NCI-H774 (cell line): ENCODE measurements around the gene ARID5B.

Experiments
- DNase-seq: peaks from one replicate; lab custom pipeline; 2025; lab: John Stamatoyannopoulos, UW

ARID5B gene

DNA sequence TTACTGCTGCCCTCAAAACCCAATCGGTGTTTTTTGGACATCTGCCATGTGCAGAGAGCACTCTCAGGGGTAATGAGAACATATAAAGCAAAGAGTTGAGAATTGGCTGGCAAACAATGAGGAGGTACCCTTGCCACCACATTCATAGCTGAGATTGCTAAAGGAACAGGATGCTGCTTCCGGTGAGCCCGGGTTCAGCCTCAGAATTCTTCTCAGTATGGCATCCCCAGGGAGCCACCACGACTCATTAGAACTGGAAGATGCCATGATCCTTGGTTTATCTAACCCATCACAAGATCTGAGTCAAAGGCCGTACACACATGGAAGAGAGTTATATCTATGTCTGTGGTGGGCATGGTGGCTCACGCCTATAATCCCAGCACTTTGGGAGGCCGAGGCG, 174.4 kb downstream of the ARID5B start:
- DNase-seq = peak; percentile 39

DNA sequence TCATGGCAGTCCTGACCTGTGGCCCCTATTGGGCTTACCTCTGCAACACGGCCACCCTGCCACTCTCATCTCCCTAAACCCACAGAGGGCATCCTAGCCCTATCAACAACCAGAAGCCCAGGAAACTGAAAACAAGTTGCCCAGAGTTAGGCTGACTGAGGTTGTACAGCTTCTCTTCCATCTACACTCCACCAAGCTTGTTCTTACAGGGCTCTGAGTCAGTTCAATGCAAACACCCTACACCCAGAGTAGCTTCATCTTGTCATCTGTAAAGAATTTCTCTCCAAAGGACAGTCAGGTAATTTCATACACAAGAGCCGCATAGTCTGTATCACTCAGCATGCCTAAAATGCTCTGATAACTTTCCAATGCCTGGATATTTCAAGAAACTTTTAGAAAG, 175.4 kb downstream of the ARID5B start:
- no peak for DNase-seq

DNA sequence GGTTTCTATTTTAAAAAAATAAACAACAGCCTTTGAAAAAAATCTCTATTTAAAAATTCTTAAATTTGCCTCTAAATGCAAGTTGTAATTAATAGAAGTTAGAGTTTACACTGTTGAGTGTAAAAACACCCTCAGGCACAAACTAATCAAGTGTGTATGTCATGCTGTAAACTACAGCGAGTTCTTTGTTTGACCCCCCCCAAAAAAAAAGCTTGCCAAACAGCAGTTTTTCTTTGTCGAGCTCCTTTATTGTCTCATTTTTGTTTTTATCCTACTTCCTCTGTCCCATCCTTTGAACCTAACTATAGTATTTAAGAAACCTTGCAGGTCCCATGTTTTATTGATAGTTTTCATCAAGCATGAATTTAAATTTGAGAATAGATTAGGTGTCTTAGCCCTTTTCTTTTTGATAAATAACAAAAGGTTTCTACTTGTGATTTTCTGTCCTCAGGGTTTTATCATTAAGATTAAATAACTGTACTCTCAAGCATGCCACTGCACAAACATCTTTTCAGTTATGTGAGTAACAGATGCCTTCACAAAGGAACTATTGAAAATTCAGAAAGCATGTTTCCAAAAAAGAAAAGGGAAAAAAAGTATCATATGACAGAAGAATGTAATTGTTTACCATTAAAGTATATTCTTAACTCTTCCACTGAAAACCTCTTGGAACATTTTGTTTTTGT, 176.0 kb downstream of the ARID5B start:
- no peak for DNase-seq

DNA sequence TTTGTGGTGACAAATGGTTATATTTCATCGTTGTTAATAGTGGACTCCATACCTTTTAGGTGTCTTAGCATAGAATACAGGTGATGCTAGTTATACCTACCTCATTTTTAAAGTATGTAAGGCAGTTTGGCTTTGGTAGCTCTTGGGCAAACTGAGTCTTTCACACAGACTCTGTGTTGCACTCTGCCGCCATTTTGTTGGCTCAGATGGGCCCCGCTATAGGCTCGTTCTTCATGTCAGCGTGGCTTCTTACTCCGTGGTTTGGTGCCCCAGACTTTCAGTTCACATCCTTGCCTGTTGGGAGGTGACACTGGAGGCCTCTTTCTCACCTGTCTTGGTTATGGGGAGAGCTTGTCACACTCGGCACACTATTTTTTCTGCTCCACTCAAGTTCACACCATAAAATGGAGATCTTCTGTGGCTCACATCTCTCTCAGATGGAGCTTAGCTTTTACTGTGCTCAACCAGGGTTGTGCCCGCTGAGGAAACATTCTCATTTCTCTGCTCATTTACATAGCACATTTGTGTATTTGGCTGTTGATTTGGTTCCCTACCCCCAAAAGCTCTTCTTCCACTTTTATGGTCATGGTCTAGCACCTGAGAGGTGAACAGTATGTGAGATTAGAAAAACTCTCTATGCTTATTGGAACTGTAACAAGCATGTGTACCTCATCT, 178.5 kb downstream of the ARID5B start:
- DNase-seq = no peak

DNA sequence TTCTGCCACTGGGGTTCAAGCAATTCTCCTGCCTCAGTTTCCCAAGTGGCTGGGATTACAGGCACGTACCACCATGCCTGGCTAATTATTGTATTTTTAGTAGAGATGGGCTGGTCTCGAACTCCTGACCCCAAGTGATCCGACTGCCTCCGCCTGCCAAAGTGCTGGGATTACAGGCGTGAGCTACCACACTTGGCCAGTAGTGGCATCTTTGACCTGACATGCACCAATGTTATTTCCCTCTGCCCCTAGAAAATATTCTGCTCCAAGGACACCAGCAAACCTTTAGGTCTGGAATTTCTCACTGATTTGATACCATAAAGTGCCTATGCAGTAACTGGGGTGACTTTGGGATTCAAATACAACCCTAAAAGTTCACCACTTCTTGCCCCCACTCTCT, 179.4 kb downstream of the ARID5B start:
- DNase-seq = no peak

DNA sequence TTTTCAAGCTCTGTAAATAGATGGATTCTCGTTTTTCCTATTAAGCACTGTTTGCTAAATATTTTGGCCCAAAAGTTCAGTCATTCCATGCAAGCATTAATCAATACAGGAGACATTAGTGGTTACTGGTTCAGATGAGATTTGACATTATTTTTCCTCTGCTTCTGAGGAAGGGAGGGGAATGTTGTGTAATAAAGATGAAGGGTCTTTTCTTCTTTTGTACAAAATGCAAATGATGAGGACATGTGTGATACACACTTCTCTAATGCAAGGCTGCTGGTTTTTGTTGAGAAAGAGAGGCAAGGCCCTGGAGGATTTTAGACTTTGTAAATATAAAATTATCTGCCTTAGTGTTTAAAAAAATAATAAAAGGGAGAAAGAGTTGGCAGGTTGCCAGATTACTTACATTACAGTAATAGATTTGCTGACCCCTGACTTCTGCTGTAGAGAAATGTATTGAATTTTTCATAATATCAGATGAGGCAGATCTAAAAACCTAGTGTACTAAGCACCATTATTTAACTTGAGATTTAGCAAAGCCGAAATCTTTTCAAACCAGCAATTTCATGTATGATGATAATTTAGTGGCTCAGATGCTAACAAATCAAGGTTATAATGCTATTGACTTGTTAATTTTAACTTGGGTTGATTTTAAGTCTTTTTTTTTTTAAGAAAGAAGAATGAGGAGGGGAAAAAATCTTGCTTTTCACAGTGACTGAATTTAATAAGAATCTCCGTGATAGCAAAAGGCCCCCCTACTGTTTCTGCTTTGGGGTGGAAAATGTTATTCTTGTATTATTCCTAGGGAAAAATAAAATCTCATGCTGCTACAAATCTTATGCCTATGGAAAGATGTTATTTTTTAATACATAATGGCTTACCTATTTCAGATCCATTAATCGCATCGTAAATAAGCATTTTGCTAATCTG, 180.1 kb downstream of the ARID5B start:
- no peak for DNase-seq

DNA sequence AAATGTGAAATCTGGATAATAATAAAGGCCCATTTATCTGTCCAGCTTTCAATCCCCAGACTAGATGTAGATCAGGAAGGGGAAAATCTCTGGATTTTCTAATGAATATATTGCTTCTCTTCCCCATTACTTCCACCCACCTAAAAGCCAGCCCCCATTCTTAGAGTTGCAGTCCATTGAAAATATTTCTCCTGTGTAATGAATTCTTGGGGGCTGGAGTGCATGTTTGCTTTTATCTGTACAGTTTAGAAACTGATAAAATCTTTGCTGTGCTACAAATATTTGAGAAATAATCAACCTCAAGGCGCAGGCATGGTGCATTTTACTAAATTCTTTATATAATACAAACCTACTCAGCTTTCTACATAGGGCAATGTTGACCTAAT, 180.8 kb downstream of the ARID5B start:
- no peak for DNase-seq

DNA sequence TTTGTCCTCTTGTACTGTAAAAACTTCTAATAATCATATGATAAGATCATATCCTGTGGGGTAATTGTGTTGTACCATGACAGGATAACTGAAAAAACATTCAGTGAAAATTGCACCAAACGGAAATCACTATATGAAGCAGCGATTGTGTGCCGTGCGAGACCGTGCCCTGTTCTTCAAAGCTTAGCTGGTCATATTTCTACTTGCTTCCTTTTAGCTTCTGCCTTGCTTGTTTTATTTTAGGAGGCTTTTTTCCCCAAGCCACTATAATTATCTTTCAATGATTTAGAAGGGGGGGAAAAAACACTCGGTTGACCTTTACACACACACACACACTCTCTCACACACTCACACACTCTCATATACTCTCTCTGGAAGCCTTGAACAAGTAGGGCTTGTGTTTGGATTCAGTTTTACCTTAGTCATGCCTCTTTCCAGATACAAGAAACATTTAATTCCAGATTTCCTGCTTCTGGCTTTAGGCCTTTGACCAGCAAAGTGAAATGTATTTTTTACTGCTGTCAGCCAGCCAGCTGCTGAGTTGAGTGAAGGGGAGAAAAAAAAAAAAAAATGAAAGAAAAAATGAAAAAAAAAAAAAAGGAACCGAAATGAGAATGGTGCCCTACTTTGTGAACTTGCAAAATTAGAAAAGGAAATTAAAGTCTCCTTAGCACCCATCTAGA, 181.4 kb downstream of the ARID5B start:
- DNase-seq = no peak

DNA sequence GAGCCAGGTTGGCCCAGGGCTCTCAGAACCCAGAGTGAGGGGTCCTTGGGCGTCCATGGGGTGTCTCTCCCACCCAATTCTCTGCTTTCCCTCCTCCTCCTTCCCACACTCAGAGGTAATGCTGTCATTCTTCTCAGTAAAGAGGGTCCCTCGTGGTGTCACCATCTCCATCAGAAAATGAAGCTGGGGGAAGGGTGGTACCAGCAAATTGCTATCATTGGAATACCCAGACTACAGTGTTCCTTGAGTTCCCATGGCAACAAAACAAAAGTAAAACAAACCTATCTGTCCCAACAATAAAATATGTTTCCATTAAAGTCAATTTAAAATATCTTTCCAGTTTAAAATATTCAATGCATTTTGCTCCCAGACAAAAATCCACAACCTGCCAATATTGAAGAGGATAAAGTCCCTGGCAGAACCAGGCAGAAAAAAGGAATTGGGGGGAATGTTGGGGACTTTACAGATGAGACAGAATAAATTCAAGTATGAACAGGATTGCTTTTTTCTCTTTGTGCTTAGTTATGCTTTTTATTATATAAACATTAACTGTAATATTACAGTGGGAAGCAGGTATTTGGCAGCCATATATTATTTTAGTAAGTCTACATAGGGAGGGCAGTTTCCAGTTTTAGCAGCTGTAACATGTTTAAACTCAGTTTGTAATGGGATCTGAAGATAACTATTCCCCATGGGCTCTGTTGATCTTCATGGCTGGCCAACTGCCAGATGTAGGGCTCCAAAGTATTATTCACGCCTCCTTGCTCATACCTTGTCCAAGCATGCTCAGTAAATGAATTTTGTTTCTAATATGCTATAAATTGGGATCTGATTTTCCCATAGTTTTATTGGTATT, 182.1 kb downstream of the ARID5B start:
- peak; percentile 53 for DNase-seq

DNA sequence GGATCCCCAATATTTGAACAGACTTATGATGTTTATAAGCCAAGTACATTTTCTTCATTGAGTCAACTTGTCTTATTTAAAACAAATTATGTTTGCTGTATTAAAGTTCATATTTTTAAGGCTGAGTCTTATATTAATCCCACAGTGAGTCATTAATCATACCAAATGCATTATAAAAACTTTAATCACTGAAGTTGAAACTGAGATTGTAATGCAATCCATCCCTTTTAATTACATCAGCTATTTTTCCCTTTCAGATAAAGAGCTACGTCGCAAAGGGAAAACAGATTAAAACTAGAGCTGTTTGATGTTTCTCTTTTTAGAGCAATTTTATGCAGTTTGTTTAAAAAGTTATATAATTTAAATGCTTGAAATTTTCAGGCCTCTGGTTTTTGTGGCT, 183.0 kb downstream of the ARID5B start:
- no peak for DNase-seq

DNA sequence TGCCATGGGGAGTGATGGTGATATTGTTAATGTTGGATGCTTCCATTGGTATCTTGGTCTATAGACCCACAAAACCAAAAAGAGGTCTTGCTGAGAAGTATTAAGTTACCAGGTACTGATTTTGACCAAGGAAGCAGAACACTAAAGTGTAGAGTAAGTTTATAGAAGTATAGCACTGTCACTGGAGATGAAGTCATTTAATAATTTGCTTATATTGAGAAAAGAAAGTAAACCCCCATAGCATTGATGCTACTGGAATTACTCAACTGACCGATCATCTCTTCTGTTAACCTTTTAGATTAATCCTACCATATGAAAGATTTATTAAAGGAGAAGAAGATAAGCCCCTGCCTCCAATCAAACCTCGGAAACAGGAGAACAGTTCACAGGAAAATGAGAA, 183.9 kb downstream of the ARID5B start:
- DNase-seq = no peak

DNA sequence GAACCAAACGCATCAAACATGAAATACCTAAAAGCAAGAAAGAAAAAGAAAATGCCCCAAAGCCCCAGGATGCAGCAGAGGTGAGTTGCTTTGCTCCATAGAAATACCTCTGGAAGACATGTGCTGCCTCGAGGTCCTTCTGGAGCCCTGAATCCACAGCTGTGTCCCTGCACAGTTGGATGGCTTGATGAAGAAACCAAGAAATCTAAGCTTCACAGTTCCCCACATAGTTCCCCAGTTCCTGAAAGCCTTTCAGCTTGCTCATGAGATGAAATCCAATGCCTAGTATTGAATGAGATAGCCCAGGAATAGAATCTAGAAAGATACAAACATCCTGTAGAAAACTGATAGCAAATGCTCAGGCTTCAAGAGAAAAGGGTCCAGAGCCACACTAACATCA, 184.3 kb downstream of the ARID5B start:
- DNase-seq = no peak

DNA sequence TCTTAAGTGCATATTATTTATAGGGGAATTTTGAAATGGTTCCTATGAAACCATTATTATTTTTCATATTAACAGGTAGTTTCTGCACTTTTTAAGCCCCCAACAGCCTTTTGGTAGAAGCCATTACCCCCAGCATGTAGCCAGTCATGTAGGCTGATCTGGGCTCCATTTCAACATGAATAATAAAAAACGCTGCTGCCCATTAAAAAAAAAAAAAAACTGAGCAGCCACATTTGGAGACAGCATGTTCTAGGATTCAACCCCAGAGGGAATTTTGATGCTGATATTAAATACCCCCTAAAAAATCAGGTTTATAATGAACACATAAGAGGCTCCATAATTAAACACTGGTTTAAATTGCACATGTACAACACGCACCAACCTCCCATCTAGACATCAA, 185.8 kb downstream of the ARID5B start:
- DNase-seq = no peak

DNA sequence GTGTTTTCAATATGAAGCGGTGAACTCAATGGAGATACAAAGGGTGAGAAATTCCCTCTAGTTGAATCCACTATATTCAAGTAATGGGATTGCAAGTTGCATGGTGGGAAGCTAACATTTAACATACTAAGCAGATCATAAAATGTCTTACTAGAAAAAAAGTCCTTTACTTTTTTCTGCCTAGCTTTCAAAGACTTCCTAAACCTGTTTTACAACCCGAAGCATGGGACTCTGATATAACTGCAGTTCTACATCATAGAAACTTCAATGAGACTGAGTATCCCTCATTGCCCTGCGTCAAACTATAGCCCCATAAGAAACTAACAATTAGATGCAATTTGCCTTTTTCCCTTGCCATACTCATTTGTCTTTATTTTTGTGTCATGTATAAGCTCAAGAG, 187.3 kb downstream of the ARID5B start:
- no peak for DNase-seq

DNA sequence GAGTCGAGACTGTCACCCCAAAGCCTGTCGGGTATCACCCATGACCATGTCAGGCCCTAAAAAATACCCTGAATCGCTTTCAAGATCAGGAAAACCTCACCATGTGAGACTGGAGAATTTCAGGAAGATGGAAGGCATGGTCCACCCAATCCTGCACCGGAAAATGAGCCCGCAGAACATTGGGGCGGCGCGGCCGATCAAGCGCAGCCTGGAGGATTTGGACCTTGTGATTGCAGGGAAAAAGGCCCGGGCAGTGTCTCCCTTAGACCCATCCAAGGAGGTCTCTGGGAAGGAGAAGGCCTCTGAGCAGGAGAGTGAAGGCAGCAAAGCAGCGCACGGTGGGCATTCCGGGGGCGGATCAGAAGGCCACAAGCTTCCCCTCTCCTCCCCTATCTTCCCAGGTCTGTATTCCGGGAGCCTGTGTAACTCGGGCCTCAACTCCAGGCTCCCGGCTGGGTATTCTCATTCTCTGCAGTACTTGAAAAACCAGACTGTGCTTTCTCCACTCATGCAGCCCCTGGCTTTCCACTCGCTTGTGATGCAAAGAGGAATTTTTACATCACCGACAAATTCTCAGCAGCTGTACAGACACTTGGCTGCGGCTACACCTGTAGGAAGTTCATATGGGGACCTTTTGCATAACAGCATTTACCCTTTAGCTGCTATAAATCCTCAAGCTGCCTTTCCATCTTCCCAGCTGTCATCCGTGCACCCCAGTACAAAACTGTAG, 191.0 kb downstream of the ARID5B start:
- no peak for DNase-seq

DNA sequence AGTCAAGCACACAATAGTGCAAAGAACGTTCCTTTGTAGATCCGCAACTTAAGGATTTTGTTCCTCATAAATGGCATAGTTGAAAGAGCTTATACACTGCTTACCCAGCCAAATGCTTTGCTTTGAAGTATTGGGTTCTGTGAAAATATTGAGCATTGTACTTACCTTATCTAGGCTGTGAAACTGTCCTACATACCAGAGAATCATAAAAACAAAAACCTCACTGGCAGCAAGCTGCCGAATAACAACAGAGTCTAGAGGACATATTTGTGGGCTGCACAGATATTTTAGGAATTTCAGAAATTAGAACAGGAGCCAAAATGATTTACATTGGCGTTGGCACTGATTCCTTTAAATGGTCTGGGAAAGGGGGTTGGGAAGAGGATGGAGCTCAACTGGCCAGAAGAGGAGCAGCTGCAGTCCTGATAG, 192.4 kb downstream of the ARID5B start:
- DNase-seq = no peak

DNA sequence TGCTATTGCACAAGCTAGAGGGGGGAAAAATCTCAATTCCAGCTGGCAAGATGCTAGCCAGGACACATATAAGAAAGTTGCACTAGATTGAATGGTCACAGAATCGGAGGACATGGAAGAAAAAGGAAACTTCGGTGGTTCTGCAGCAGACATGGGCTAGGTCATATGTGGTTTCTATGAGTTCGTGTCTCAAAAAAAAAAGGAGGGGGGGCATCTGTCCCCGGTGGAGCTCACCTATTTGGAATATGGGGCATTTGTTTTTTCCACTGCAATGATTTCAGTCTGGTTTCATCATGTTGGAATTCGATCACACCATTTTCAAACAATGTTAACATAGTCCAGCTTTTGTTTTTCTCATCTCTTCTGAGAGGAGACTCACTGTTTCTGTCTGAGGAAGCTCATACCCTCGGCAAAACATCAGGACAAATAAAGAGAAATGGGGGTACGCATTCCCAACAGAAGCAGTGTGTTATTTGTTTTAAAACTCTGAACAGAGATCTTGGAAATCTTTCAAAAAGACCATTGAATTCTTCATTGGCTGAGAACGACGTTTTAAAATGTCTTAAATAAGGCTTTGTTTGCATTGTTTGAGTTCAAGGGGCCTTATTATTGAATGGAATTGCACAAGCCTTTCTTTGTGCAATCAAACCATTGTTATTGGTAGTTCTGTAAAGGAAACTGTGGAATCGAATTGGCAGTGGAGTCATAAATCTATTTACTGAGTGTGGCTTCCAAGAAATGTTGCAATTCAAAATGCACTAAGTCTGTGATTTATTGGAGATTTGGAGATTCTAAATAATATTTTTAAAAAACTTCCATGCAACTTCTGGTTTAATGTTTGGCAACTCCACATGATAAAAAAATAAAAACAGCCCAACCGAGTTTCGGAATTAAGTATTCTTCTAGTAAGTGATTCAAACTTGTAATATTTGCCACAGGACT, 194.0 kb downstream of the ARID5B start:
- DNase-seq = no peak

DNA sequence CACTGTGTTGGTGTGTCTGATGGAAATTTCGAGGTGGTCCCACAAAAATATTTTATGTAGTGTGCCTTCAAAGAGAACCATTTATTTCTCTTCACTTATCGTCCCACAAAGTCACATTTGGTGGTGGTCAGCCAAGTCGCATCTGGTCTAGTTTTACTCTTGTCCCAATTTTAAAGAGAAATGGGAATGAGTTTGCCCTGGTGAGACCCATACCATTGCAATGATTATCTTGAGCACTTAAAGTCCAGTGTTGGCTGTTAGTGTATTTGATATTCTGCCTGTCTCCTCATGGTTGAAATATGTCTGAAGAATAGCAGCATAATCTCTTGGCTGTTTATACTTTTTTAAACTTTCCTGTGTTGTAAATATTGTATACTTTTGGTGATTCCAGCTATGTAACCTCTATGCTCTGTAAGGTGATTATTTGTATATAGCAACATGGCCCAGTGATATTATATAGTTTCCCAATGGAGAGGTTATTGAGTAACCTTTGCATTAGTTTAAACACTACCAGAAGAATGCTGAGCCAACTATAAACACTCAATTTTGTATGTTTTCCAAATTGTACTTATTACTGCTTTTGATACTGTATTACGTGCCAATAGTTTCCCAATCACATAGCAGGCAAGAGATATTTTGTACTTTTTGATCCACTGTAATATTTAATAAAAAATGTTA, 194.9 kb downstream of the ARID5B start:
- no peak for DNase-seq
